GM12878 (cell line): Measurements from ENCODE around the gene NRTN.

Experiments
- EZH2 ChIP-seq: IDR thresholded peaks from 2 replicates; pipeline ENCODE4 v1.6.1; 2012; ENCODE audit warnings: low read depth, mild to moderate bottlenecking, control low read depth, inconsistent platforms, low read length, borderline replicate concordance; ENCODE audit not compliant: control insufficient read depth
- POLR2A ChIP-seq: IDR thresholded peaks from 2 replicates; pipeline ENCODE4 v1.6.1; 2011; ENCODE audit warnings: low read depth, mild to moderate bottlenecking, low read length
- RCOR1 ChIP-seq: conservative IDR thresholded peaks from 2 replicates; pipeline ENCODE4 v1.6.1; 2012; ENCODE audit warnings: low read depth, low read length, improper control_type of control experiment
- RFX5 ChIP-seq: IDR thresholded peaks from 2 replicates; pipeline ENCODE4 v1.6.1; 2011; ENCODE audit warnings: low read depth, low read length, improper control_type of control experiment
- YY1 ChIP-seq: IDR thresholded peaks from 2 replicates; pipeline ENCODE4 v1.6.1; 2011; ENCODE audit warnings: low read depth, mild to moderate bottlenecking, low read length
- ZNF24 ChIP-seq: fragments of 450-650 bp; IDR thresholded peaks from 2 replicates; pipeline ENCODE4 v1.6.1; 2017; ENCODE audit warnings: antibody characterized with exemption, mild to moderate bottlenecking
- TF ChIP-seq, protein P1 (sequence below): fragments of 150-350 bp; IDR thresholded peaks from 2 replicates; pipeline ENCODE4 v1.6.1; 2016; ENCODE audit warnings: low read depth, low read length
- TF ChIP-seq, protein P2 (sequence below): fragments of 450-650 bp; IDR thresholded peaks from 2 replicates; pipeline ENCODE4 v1.6.1; 2017; ENCODE audit warnings: mild to moderate bottlenecking

DNA sequence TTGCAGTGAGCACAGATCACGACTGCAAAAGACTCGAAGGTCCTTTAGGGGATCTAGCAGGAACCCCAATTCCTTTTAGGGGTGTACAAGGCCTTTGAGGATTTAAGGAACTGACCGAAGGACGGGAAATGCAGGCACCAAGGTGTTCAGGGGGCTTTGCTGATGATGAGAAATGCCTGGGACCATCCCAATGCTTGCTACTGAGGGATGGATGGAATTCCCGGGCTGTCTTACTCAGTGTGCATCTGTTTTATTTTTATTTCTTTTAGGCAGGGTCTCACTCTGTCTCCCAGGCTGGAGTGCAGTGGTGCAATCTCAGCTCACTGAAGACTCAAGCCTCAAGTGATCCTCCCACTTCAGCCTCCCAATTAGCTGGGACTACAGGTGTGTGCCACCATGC lies 31.6 kb upstream of the NRTN start:
- TF ChIP-seq, protein P1, sequence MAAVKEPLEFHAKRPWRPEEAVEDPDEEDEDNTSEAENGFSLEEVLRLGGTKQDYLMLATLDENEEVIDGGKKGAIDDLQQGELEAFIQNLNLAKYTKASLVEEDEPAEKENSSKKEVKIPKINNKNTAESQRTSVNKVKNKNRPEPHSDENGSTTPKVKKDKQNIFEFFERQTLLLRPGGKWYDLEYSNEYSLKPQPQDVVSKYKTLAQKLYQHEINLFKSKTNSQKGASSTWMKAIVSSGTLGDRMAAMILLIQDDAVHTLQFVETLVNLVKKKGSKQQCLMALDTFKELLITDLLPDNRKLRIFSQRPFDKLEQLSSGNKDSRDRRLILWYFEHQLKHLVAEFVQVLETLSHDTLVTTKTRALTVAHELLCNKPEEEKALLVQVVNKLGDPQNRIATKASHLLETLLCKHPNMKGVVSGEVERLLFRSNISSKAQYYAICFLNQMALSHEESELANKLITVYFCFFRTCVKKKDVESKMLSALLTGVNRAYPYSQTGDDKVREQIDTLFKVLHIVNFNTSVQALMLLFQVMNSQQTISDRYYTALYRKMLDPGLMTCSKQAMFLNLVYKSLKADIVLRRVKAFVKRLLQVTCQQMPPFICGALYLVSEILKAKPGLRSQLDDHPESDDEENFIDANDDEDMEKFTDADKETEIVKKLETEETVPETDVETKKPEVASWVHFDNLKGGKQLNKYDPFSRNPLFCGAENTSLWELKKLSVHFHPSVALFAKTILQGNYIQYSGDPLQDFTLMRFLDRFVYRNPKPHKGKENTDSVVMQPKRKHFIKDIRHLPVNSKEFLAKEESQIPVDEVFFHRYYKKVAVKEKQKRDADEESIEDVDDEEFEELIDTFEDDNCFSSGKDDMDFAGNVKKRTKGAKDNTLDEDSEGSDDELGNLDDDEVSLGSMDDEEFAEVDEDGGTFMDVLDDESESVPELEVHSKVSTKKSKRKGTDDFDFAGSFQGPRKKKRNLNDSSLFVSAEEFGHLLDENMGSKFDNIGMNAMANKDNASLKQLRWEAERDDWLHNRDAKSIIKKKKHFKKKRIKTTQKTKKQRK: no peak
- TF ChIP-seq, protein P2, sequence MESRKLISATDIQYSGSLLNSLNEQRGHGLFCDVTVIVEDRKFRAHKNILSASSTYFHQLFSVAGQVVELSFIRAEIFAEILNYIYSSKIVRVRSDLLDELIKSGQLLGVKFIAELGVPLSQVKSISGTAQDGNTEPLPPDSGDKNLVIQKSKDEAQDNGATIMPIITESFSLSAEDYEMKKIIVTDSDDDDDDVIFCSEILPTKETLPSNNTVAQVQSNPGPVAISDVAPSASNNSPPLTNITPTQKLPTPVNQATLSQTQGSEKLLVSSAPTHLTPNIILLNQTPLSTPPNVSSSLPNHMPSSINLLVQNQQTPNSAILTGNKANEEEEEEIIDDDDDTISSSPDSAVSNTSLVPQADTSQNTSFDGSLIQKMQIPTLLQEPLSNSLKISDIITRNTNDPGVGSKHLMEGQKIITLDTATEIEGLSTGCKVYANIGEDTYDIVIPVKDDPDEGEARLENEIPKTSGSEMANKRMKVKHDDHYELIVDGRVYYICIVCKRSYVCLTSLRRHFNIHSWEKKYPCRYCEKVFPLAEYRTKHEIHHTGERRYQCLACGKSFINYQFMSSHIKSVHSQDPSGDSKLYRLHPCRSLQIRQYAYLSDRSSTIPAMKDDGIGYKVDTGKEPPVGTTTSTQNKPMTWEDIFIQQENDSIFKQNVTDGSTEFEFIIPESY: no peak
- TF ChIP-seq RCOR1 (no peak), ZNF24 (no peak), RFX5 (no peak), YY1 (no peak), POLR2A (no peak), EZH2 (no peak)
